ENCODE data around the gene TPM4. TPM values are rescaled to one million over a fixed set of nuclear protein-coding genes. Genes with fewer than 3 reads are reported as not detected.

TPM4 gene
- total RNA-seq, 1 donor from 2014 or later: 357 TPM

- Mint-ChIP-seq H3K27me3 (ENCODE audit: low read depth) (no peaks in the 10 kb centered on the region), H3K4me1 (no peaks in the 10 kb centered on the region), H3K36me3 (ENCODE audit: low read depth) (no peaks in the 10 kb centered on the region), H3K9me3 (no peaks in the 10 kb centered on the region), H3K27ac (ENCODE audit: unreplicated experiment) (no peak overlapping the region), H3K4me3 (no peak overlapping the region)
- DNase-seq (ENCODE audit: low read depth, low spot score): no peak
- no peak for TF ChIP-seq CTCF (conservative IDR thresholded peaks at IDR 0.05)
These were observed 44.8 kb downstream of the TPM4 start for GRCh38 chr19:16121141-16121540.

DNA sequence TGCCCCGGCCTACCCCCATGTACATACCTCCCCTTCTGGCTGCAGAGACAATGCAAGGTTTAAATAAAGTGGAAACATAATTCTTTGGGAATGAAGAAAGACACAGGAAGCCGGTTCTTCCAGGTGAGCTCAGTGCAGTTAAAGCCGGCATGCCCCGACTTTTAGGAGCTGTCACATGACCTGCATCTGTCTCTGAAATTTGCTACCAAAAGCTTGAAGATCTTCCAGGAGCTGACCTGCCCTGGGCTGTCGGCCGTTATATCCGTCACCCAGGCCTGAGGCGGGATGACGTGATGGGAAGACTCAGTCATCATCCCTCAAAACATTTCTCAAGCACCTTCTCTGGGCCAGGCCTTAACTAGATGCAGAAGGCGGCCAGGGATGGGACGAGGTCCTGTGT, 45.7 kb downstream of the TPM4 start:
- no peak for DNase-seq (ENCODE audit: low read depth, low spot score)
- H3K4me3 Mint-ChIP-seq: no peak overlapping the region
- H3K4me1 Mint-ChIP-seq: no peaks in the 10 kb centered on the region
- no peak overlapping the region for H3K27ac Mint-ChIP-seq (ENCODE audit: unreplicated experiment)
- H3K9me3 Mint-ChIP-seq: no peaks in the 10 kb centered on the region
- H3K36me3 Mint-ChIP-seq (ENCODE audit: low read depth): no peaks in the 10 kb centered on the region
- H3K27me3 Mint-ChIP-seq (ENCODE audit: low read depth): no peaks in the 10 kb centered on the region
- TF ChIP-seq CTCF (conservative IDR thresholded peaks at IDR 0.05): no peak

- DNase-seq (ENCODE audit: low read depth, low spot score): no peak
- peaks cover 9% of the 10 kb centered on the region for H3K36me3 Mint-ChIP-seq (ENCODE audit: low read depth)
- TF ChIP-seq CTCF (conservative IDR thresholded peaks at IDR 0.05): no peak
- H3K4me3 Mint-ChIP-seq: no peak overlapping the region
- H3K27me3 Mint-ChIP-seq (ENCODE audit: low read depth): no peaks in the 10 kb centered on the region
- H3K9me3 Mint-ChIP-seq: no peaks in the 10 kb centered on the region
- no peak overlapping the region for H3K27ac Mint-ChIP-seq (ENCODE audit: unreplicated experiment)
- no peaks in the 10 kb centered on the region for H3K4me1 Mint-ChIP-seq
These were observed 48.7 kb downstream of the TPM4 start for GRCh38 chr19:16124953-16125352.

DNA sequence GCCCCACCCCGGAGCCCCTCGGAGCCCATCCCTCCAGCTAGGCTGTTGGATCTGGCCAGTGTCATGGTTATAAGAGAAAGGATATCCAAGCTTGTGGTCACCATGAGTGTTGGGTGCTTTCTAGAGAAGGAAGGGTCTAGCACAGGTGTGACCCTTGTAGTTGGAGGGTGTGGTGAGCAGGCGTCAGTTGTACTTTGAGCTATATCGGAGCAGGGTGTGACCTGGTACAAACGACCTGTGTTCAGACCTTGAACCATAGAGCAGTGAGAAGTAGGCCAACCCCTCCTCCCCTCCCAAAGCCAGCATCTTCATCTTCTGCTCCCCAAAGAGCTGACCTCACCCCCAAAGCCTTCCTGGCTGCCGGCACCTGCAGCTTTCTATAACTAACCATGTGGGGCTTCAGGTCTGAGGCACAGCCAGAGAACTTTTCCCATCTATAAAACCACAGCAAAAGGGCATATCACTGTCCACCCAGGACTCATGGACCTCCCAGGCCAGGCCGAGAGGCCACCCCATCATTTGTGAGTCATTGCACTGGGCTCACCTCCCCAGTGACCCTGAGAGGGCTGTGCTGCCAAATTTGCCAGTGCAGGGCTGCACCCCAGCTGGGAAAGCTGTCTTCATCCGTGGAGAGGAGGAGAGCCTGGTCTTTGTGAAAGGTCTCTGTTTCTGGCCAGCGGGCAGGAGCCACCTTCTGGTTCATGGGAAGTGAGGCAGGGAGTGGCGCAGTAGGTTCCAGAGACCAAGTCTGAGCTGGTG, 49.6 kb downstream of the TPM4 start:
- H3K36me3 Mint-ChIP-seq (ENCODE audit: low read depth): peaks cover 13% of the 10 kb centered on the region
- H3K27me3 Mint-ChIP-seq (ENCODE audit: low read depth): no peaks in the 10 kb centered on the region
- no peaks in the 10 kb centered on the region for H3K9me3 Mint-ChIP-seq
- H3K27ac Mint-ChIP-seq (ENCODE audit: unreplicated experiment): no peak overlapping the region
- no peaks in the 10 kb centered on the region for H3K4me1 Mint-ChIP-seq
- DNase-seq (ENCODE audit: low read depth, low spot score): no peak
- TF ChIP-seq CTCF (conservative IDR thresholded peaks at IDR 0.05): no peak
- H3K4me3 Mint-ChIP-seq: no peak overlapping the region

- H3K36me3 Mint-ChIP-seq (ENCODE audit: low read depth): peaks cover 24% of the 10 kb centered on the region
- no peak for DNase-seq (ENCODE audit: low read depth, low spot score)
- peaks cover 9% of the 10 kb centered on the region for H3K9me3 Mint-ChIP-seq
- no peak overlapping the region for H3K27ac Mint-ChIP-seq (ENCODE audit: unreplicated experiment)
- no peaks in the 10 kb centered on the region for H3K27me3 Mint-ChIP-seq (ENCODE audit: low read depth)
- no peaks in the 10 kb centered on the region for H3K4me1 Mint-ChIP-seq
- TF ChIP-seq CTCF (conservative IDR thresholded peaks at IDR 0.05): no peak
- no peak overlapping the region for H3K4me3 Mint-ChIP-seq
These were observed 50.8 kb downstream of the TPM4 start for GRCh38 chr19:16127080-16127479.

Data from neural crest cell (in vitro differentiated cells).